GM21367 (cell line): ENCODE data around the gene PLPPR5.

Experiments used
- ATAC-seq: cut with Tn5 transposase; IDR thresholded peaks from one replicate; pipeline ENCODE4 v1.9.1; 2021; ENCODE audit not compliant: unreplicated experiment

The PLPPR5 gene

GRCh38 chr1:98860329-98860728, 144.3 kb downstream of the PLPPR5 start:
- ATAC-seq = no peak

GRCh38 chr1:98854137-98854536, 150.5 kb downstream of the PLPPR5 start:
- no peak for ATAC-seq

GRCh38 chr1:98849969-98850636, 154.6 kb downstream of the PLPPR5 start:
- no peak for ATAC-seq

GRCh38 chr1:98842241-98842640, 162.4 kb downstream of the PLPPR5 start:
- ATAC-seq = no peak
